GM19397 (cell line): ENCODE data around the gene TNIP2.
"Not testable (repeated sequence)": the region's sequence is repeated elsewhere in the genome, so short reads cannot be mapped to it uniquely, and the experiment has no call there.

ENCODE experiments used
- ATAC-seq: cut with Tn5 transposase; IDR thresholded peaks from one replicate; pipeline ENCODE4 v1.9.1; 2021; ENCODE audit warnings: mild to moderate bottlenecking, moderate library complexity; ENCODE audit not compliant: unreplicated experiment

Gene TNIP2

DNA sequence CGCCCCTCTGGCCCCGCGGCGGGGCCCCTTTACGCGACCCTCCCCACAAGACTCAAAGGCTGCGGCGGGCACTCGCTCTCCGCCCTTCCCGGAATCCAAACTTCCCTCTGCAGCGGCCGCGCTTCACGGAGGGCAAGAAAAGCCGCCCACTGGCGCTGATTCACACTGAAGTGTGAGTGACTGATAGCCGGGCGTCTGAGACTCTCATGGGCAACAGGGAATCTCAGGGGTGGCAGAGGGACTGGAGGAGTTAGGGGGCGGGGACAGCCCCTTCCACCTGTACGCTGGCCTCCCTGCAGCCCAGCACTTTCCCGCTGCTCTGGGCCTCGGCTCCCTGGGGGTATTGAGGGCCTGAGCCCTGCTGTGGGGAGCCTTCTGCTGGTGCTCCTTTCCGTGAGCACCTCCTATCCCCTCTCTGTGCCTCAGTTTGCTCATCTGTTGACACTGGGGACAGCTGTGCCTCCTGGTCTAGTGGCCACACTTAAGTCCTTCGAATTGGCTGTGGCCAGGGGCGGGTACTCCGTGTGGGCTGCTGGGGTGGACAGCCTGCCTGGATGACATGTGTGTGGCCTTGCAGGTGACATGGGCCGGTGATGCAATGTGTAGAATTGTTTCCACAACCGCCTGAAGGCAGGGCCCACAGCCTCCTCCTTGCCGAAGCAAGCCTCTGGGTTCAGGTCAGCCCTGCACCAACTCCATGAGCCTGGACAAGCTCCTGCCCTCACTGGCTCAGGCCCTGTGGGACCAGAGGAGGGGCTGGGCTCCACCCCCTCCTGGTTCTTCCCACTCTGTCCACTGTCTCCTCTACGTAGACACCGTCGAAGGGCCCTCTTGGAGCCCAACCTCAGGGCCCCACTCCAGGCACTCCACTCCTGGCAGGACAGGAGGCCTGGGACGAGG, 37.7 kb upstream of the TNIP2 start:
- no peak for ATAC-seq

GRCh38 chr4:2792711-2793585, 36.8 kb upstream of the TNIP2 start, which contains the start of gene SH3BP2:
SH3BP2 (plus strand) TSS chr4:2793085; CDS start chr4:2820618, 27,533 bp downstream.
- no peak for ATAC-seq

GRCh38 chr4:2792396-2792710, 36.2 kb upstream of the TNIP2 start:
- ATAC-seq: no peak

DNA sequence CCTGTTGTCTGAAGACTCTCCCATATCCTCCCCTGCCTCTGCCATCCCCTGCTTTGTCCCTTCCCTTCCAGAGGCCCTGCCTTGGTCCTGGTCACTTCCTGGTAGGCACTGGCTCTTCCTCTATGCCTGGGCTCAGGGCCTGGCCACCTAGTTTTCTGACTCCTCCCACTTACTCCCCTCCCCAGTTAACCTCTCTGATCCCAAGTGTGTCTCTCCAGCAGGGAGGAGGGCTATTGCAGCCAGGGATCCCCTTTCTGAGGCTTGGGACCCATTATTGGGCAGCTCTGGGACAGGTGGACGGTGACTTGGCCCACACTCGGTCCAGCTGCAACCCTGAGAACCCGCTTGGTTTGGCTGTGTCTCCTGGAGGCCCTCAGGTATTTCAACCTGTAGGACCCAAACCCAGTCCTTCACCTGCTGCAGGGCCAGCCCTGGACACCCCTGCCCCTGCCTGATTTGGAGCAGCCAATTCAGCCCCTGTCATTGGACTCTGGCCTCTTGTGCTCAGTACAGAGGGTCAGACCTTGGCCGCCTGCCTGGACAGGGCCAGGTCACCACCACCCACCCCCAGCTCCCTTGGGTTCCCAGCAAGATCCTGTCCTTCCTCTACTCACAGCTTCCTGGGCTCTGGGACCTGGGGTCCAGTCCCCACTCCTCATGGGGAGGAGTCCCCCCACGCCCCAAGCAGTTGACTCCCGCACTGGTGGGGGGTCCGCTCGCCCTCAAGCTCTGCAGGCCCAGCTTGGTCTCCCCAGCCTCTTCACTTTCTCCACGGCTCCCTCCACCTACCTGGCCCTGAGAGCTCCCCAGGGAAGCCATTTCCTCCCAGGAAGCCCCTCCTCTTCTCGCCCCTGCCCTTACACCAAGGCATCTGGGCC, 35.6 kb upstream of the TNIP2 start:
- ATAC-seq: no peak

DNA sequence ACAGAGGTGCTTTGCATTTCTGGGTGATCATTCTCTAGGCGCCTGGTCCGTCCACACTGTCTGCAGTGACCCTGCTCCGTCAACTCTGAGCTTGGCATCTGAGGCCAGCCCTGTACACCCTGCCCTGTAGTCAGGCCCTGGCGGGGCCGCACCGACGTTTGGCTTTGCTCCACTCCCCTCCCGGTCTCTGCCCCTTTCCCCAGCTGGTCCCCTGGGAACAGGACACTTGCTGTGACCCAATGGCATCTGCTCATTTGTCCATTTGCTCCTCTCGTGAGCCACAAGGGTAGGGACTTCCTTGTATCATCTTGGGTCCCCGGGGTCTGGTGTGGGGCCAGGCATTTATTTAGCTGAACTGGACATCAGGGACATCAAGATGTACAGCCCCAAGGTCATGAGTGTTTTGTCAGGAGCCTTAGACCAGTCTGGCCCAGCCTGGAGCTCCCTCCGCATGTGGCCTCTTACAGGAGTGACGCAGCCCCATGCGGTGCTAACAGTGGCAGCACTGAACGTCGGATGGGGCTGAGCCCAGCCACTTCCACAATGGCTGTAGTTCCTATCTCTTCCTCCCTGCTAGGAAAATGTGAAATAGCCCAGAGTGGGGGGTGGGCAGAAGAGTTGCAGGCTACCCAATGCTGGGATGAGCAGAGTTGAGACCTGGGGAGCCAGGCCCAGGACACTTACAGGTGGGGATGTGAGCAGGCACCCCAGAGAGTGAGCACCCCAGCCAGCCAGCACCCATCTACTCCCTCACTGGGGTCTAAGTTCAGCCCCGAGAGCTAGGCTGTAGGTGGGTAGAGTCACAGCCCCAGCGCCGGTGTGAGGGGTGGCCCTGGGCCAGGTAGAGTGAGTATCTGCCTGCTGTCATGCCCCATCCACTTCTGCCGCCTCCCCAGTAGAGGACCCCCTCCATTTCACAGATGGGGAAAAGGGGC, 34.7 kb upstream of the TNIP2 start:
- ATAC-seq: no peak

DNA sequence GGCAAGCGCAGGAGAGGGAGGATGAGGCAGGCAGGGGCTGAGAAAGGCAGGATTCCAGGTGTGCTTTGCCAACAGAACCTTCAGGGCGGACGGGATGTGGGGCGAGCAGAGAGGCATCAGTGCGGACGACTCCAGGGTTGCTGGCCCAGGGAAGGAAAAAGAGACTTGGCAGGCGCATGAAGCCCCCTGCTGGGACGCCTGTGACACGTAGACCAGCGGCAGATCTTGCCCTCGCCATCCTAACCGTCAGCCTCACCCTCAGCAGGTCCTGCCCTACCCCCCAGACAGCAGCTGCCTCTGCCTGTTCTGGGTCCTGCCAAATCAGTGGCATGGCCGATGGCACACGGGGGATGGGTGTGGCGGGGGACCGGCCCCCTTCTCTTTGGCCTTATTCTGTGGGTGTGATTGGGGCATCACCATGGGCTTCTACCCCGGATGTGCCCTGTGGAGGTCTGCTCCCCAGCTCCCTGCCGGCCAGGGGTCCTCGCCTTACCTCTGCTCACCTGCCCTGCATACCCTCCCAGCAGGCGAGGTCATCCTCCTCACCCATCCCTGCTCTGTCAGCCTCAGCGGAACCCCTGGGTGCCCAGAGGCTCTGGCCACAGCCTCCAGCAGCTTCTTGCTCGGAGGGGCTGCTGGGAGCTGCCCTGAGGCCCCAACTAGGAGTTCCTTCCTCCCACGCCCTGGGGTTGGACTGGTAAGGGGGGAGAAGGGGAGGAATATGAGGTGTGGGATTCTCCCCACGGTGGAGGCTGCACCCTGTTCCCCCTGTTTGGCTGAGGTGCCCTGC, 33.9 kb upstream of the TNIP2 start:
- no peak for ATAC-seq

GRCh38 chr4:2789351-2789750, 33.2 kb upstream of the TNIP2 start:
- ATAC-seq: no peak

DNA sequence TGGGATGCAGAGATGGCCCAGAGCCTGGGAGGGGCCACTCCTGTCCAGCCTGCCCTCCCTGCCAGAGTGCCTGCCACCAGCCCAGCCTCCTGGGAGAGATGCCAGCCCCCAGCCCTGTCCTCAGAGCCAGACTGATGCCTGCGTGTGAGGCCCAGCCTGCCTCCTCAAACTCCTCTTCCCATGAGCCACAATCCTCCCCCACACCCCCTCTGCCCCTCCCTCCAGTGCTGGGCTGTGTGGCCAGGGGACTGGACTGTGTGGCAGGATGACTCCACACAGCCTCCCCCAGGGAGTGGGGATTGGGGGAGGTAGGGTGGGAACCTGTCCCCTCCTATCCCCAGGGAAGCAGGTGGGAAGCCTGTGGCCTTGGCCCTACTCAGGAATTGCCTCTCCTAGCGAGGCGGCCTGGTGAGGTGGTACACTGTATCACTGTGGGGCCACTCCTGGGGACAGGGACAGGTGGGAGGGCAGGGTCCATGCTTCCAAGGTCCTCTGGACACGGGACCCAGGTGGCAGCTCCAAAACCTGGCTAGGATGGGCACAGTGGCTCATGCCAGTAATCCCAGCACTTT, 32.5 kb upstream of the TNIP2 start:
- ATAC-seq: no peak

DNA sequence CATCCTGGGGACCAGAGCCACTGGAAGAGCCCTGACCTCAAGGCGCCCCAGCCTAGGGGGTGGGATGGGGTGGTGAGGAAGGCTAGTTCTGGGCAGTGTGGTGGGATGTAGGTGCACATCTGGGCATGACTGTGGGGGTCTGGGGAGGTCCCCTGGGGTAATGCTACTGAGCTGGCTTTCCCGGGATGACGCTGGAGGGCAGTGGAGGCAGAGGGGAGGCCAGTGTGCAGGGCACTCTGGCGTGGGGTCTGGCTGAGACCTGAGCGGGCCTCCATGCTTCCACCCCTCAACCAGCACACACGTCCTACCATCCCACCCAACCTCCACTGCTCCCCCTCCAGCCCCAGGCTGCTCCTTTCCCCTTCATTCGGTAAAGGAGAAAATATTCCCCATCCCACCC, 32.0 kb upstream of the TNIP2 start:
- ATAC-seq: no peak

DNA sequence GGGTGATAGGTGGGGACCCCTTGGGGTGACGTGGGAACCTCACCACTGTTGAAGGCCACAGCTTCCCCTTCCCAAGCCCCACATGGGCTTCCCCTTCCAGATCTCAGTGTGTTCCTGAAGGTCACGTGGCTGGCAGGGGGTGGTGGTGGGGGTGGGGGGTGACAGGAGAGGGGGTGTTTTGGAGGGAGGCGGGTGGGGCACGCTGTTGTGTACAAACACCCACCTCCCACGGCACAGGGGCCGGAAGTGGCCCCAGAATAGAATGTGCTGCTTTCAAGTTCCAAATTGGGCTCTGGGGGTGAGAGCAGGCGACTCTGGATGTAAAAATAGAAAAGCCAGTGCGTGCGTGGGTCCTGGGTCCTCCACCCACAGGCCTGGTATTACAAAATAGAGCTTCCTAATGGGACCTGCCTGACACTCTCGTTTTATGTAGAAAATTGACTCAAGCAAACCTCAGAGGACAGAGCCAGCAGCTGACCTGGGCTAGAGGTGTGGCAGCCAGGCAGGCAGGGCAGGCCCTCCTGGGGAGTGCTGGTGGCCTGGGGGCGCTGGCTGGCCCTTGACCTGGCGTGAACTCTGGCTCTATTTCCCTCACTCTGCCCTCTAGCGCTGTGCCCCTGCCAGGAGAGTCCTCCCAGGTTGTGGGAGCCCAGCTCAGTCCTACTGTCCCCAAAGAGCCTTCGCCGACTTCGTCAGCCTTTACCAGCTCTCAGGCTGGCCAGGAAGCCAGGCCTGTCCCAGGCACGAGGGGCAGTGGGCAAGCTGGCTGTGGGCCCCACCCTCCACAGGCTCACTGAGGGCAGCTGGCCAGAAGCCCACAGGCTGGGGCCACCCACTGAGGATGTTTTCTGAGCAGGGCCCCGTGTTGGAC, 31.3 kb upstream of the TNIP2 start:
- peak; percentile 61 for ATAC-seq

DNA sequence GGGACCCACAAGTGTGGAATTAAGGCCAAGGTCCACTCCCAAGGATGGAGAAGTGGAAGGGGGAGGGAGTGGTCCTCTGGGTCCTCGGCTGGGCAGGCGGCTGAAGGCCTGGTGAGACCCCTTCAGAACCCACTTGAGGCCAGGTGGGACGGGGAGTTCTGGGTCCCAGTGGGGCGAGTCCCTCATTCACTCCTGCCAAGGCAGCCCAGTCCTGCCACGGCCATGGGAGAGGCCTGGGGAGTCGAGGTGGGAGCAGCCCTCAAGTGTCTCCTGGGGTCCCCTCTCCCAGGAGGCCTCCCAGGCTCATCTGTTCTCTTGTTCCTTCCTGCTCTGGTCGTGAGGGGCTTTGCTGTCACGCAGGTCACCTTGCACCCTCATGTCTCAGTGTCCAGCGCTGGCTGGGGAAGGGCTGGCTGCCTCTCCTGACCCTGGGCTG, 30.7 kb upstream of the TNIP2 start:
- peak; percentile 5 for ATAC-seq

DNA sequence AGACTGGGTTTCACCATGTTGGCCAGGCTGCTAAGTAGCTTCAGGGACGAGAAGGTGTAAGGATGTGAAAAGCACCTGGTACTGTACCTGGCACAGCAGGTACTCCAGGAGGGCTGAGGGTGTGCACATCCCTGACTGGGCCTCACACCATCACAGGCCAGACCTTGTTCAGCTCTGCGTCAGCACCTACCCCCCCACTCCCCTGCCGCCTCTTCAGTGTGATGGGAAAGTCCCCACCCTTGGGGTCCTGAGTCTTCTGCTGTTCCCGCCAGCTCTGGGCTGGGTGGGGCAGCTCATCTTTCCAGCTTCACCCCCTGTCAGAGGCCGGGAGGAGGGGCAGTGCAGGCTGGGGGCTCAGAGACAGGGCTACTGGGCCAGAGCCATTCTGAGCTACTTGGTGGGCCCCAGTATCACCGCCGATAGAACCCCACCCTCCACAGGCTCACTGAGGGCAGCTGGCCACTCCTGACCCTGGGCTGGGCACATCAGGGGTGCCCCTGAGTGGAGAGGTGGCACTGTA, 30.1 kb upstream of the TNIP2 start:
- no peak for ATAC-seq

DNA sequence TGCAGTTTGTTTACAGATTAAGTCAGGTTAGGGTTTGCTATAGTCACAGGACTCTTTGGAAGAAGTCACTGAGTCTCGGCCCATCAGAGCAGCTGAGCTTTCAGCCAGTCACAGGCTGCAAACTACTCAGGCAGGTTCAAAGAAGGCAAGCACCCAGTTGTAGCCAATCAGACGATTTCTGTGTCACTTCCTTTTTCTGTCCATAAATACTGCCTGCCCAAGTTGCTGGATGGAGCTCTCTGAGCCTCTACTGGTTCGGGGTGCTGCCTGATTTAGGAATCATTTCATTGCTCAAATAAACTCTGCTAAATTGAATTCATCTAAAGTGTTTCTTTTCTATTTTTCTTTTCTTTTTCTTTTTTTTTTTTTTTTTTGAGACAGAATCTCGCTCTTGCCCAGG, 29.5 kb upstream of the TNIP2 start:
- no peak for ATAC-seq

- no peak for ATAC-seq
These were observed 27.7 kb upstream of the TNIP2 start for GRCh38 chr4:2783790-2784189.

- no peak for ATAC-seq
These were observed 25.8 kb upstream of the TNIP2 start for GRCh38 chr4:2781911-2782310.

- ATAC-seq: not testable (repeated sequence)
These were observed 24.5 kb upstream of the TNIP2 start for GRCh38 chr4:2780643-2781042.

DNA sequence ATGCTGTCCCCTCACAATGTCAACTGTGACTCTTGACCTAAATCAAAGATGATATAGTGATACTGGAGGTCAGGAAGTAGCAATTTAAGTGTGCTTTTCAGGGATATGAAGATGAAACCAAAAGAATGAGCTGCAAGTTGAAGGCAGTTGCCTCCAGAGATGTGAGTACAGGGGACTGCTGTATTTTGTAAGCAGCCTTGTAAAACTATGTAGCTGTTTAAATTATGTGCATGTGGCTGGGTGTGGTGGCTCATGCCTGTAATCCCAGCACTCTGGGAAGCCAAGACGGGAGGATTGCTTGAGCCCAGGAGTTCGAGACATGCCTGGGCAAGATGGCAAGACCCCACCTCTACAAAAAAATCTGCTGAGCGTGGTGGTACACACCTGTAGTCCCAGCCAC, 15.1 kb upstream of the TNIP2 start:
- ATAC-seq: no peak
